ENCODE measurements around the gene SQSTM1.
"Not testable (repeated sequence)": the region's sequence is repeated elsewhere in the genome, so short reads cannot be mapped to it uniquely, and the experiment has no call there.

Gene SQSTM1

DNA sequence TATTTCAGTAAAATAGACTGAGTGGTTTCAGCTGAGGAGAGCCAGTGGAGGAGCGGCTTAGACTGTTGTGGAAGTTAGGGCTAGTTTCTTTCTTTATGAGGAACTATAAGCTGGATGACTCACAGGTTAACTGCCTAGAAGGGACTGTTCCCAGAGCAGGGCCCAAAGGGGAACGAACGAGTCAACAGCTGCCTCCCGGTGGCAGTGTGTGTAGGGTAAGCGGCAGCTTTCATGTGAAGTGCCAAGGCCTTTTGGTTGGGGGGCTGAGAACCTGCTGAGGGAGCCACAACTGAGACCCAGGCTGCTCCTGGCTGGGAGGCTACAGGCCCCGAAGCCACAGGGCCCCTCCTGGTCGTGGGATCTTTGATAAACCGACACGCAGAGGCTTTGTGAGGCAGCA is 7.0 kb downstream of the SQSTM1 start:
- no peak for DNase-seq

- DNase-seq = no peak
These were observed 8.2 kb downstream of the SQSTM1 start for GRCh38 chr5:179828756-179829421.

DNA sequence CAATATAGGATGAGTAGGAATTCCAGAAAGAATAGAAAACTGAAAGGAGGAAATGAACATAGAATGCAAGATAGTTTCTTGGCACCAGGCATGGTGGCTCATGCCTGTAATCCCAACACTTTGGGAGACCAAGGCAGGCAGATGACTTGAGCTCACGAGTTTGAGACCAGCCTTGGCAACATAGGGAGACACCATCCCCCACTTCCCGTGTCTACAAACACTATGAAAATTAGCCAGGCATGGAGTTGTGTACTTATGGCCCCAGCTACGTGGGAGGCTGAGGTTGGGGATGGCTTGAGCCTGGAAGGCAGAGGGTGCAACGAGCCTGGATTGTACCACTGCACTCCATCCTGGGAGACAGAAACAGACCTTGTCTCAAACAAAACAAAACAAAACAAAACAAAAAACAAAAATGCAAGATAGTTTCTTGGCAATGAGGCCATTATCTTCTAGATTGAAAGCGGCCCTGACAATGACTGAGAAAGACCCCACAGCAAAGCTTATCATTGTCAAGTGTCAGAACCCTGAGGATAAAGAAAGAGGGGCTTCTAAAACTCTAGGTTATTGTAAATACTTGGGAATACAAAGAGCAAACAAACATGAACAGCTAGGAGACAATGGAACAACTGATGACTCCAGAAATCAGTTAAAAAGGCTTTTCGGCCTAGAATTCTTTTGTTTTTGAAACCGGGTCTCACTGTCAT is 9.2 kb downstream of the SQSTM1 start:
- no peak for DNase-seq

DNA sequence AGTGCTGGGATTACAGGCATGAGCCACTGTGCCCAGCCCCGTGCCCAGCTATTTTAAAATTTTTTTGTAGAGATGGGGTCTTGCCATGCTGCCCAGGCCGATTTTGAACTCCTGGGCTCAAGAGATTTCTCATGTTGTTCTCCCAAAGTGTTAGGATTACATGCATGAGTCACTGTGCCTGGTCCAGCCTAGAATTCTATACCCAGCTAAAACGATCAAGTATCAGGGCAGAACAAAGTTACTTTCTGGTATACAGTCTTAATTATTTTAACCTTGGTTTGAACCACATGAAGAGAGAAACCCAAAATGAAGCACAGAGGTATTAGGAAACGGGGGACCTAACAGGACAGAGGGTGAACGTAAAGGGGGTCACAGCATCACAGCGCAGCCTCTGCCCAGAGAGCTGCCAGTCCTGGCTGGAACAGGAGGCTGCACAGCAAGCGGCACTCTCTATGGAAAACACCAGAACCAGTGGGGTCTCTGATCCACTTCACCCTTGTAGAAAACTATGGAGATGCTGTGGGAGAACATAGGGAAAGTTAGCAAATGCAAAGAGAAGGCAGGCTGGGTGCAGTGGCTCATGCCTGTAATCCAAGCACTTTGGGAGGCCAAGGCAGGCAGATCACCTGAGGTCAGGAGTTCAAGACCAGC is 10.2 kb downstream of the SQSTM1 start:
- DNase-seq = no peak

DNA sequence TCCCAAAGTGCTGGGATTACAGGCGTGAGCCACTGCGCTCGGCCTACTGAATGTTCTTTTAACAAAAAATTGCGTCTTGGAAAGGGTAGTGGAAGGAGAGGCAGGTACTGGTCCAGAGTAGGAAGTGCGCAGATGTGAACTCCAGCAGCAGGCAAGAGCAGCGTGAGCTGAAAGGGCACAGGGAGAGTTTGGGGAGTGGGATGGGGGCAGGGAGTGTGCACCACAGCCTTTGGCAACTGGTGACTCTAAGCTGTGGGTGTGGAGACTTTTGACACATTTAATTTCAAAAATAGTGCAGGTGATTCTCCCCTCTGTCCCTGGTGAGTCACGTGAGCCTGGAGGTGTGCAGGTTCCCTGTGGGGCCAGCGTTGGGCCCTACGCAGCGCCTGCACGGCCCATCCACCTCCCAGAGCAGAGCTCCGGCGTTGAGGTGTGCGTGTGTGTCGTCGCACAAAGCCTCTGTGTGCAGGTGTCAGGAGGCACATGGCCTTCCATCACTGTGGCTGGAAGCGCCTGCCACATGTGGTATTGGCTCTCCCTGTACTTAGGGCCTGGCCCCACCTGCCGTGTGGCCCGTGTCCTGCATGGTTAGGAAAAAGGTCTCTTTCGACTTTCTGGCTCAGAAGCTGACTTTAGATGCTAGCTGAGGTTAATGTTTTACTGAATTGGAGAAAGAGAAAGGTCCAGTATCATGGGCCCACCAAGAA is 11.5 kb downstream of the SQSTM1 start:
- DNase-seq = no peak

- no peak for DNase-seq
These were observed 12.5 kb downstream of the SQSTM1 start for GRCh38 chr5:179833056-179833708.

DNA sequence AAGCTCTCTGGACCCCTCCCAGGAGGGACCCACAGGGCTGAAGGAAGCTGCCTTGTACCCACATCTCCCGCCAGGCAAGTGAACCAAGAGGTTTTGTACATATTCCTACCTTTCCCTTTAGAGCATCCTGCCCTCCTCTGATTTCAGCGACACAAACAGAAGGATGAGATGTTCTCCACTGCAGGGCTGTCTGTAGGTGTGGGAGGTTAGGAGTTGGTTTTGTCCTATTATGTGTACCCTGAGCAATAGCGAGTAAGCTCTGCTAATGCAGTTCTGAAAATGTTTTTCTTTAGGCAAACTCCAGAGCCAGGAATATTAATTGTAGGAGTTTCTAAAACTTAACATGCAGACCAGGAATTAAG is 13.0 kb downstream of the SQSTM1 start:
- no peak for DNase-seq

- DNase-seq = no peak
These were observed 13.4 kb downstream of the SQSTM1 start for GRCh38 chr5:179834120-179834519.

- not testable (repeated sequence) for DNase-seq
These were observed 14.2 kb downstream of the SQSTM1 start for GRCh38 chr5:179834871-179835270.

DNA sequence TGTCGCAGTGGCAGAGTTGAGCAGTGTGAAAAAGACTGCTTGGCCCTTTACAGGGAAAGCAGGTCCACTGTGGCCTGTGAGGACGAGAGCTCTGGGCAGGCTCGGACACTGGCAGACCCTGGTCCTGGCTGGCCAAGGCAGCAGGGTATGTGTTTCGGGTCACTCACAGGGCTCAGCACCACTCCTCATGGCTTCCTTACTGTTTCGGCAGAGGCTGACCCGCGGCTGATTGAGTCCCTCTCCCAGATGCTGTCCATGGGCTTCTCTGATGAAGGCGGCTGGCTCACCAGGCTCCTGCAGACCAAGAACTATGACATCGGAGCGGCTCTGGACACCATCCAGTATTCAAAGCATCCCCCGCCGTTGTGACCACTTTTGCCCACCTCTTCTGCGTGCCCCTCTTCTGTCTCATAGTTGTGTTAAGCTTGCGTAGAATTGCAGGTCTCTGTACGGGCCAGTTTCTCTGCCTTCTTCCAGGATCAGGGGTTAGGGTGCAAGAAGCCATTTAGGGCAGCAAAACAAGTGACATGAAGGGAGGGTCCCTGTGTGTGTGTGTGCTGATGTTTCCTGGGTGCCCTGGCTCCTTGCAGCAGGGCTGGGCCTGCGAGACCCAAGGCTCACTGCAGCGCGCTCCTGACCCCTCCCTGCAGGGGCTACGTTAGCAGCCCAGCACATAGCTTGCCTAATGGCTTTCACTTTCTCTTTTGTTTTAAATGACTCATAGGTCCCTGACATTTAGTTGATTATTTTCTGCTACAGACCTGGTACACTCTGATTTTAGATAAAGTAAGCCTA is 15.7 kb downstream of the SQSTM1 start:
- no peak for DNase-seq

DNA sequence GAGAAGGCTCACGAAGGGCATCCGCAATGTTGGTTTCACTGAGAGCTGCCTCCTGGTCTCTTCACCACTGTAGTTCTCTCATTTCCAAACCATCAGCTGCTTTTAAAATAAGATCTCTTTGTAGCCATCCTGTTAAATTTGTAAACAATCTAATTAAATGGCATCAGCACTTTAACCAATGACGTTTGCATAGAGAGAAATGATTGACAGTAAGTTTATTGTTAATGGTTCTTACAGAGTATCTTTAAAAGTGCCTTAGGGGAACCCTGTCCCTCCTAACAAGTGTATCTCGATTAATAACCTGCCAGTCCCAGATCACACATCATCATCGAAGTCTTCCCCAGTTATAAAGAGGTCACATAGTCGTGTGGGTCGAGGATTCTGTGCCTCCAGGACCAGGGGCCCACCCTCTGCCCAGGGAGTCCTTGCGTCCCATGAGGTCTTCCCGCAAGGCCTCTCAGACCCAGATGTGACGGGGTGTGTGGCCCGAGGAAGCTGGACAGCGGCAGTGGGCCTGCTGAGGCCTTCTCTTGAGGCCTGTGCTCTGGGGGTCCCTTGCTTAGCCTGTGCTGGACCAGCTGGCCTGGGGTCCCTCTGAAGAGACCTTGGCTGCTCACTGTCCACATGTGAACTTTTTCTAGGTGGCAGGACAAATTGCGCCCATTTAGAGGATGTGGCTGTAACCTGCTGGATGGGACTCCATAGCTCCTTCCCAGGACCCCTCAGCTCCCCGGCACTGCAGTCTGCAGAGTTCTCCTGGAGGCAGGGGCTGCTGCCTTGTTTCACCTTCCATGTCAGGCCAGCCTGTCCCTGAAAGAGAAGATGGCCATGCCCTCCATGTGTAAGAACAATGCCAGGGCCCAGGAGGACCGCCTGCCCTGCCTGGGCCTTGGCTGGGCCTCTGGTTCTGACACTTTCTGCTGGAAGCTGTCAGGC is 16.6 kb downstream of the SQSTM1 start:
- DNase-seq = no peak

- DNase-seq = no peak
These were observed 18.9 kb downstream of the SQSTM1 start for GRCh38 chr5:179839328-179840256.

DNA sequence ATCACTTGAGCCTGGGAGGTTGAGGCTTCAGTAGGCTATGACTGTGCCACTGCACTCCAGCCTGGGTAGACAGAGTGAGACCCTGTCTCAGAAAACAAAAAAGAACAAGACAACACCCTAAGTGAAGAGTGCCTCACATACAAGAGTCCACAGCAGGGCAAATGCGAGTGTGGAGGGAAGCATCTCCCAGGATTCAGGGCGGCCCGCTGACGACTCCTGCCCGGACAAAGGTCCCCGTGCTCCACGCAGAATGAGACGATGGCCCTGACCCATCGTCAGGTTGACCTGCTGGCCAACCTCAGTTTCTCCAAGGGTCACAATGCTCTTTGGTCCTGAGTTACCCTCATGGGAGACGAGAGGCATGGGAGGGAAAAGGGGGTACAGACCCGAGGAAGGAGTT is 19.6 kb downstream of the SQSTM1 start:
- no peak for DNase-seq

DNA sequence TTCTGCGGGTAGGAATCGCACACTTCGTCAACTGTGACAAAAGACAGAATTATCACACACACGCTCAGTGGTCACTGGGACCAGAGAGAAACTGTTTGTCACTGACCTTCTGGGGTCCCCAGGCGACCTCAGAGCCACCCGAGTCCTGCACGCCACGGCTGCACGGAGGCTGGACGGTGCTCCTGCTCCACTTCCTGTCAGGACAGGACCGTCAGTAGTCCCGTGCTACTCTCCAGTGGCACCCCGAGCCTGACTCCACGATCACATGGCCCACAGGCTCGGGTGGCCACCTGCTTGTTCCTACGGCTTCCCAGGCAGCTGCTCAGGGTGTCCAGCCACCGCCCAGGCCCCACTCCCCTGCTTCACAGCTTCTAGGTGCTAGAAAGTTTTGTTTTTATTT is 20.1 kb downstream of the SQSTM1 start:
- no peak for DNase-seq

DNA sequence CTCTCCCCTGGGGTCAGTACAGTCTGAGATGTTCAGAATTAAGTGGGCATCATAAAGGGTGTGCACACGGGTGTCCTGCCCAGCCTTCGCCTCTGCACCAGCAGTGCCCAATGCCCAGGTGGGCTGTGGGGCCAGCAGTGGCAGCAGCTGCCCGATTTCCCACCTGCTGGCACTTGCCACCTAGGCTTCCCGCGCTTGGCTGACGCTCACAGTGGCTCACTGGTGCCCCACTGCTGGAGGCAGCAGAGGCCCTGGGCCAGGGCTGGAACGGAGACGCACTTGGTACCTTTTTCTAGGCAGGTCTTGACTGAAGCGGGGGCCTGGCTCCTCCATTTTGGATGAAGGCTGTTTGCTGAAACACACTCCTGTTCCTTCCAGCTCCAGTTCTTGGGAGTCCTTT is 20.9 kb downstream of the SQSTM1 start:
- no peak for DNase-seq

GRCh38 chr5:179852993-179853547 is 32.4 kb downstream of the SQSTM1 start:
- no peak for DNase-seq

- DNase-seq = no peak
These were observed 33.7 kb downstream of the SQSTM1 start for GRCh38 chr5:179854356-179854755.

DNA sequence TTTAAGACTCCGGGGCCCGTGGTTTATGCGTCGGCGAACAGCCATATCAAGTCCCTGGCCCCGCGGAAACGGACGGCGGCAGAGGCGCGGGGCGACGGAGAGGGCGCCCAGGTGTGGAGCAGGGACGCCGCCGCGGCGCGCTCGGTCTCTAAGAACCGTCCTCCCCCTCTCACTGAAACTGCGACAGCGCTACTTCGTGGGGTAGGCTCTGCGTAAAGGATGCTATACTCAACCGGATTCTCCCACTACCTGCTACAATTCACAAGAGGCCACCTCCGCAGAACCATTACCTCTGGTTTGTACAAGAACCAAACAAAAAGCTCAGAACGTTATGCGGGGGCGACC is 37.5 kb downstream of the SQSTM1 start:
- DNase-seq = peak in 1 of 2 experiments; percentile 60

DNA sequence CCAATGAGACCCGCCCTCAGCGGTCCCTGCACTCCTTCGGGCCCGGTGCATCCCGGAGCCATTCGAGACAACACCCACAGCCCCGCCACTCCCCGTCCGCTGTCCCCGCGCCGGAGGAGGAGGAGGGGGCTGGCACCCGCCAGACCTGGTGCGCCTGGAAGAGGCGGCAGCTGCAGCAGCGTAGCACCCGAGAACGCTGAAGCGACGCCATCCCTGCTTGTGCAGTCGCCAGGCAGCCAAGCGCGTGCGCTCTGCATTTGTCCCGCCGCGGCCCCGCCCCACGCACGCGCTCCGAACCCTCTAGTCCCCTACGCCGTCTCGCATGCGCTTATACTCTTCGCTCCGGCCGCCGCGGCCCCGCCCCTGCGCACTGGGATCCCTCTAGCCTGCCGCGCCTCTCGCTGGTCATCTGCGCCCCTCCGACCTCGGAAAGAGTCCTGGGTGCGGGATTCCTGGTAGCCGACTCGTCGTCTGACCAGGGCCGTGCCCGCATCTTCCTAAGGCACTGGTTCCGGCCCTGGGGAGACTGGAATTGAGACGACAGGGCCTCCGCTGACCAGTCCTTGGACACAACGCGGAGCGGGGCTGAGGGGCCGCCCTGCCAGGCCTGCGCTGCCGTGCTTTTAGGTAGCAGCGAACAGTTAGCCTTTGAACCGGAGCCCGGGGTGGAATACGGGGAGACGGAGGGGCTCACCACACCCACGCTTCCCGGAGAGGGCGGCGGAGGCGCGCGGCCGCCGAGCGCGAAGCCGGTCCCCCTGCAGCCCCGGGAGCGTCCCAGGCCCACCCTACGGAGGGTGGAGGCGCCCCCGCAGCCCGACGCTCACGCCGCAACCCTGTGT is 38.1 kb downstream of the SQSTM1 start, which contains the start of gene MRNIP:
Gene MRNIP, minus strand, starts transcription at position 232 of the 842 bp plus-strand sequence. Its CDS starts 21 bp downstream, at position 211.
- DNase-seq = peak; percentile 82 to 96

All from NCI-H526 (cell line).